ENCODE data around the gene PUS10. TPM values are rescaled to one million over a fixed set of nuclear protein-coding genes. Genes with fewer than 3 reads are reported as not detected.

PUS10 gene
- total RNA-seq, 6 donors from 2014 or later: 6.1 to 28.3 (median 10.3) TPM

DNA sequence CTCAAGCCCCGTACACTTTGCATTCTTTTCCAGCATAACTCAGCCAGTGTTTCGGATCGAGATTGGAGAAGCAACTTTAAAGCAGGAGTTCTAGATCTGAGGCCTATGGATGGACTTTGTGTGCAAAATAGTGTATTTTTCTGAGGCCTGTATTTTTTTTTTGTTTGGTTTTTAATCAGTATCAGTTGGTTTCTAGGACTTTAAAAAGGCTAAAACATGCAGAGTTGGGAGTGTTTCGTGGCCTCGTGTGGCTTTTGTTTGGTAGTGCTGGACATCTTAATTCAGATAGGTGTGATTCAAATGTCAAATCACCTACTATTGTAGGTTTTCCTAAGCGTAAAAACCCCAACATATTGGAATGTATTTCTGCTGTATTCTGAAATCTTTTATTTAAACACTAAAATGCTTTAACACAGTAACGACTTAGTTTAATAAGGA lies 282 bp upstream of the PUS10 start:
- DNase-seq: no peak
- no peak for ATAC-seq (ENCODE audit: low FRiP score in 2 of 2)
- TF ChIP-seq POLR2A (IDR thresholded peaks at IDR 0.05): no peak
- no peak for TF ChIP-seq CTCF (IDR thresholded peaks at IDR 0.05)
- TF ChIP-seq POLR2AphosphoS5 (IDR thresholded peaks at IDR 0.05): no peak
- peak in 1 of 4 donors; percentile 36 for TF ChIP-seq EP300 (IDR thresholded peaks at IDR 0.05)
- H3K4me3 ChIP-seq: peak overlapping the region; percentile 77 to 89 (median 81)
- peaks cover 19 to 43% (median 33%) of the 10 kb centered on the region in 4 donors for H3K4me1 ChIP-seq
- peaks cover 0 to 17% (median 4%) of the 10 kb centered on the region in 4 donors for H3K36me3 ChIP-seq
- no peaks in the 10 kb centered on the region for H3K27me3 ChIP-seq
- H3K9me3 ChIP-seq: peaks cover 0 to 3% (median 0%) of the 10 kb centered on the region in 4 donors
- WGBS, 2 donors: 0 to 3% methylated on average over 7 of the region's 7 CpGs
- H3K27ac ChIP-seq: peak overlapping the region; percentile 90 to 95 (median 94)

- Histone ChIP-seq H3K36me3 (peaks cover 0 to 12% (median 4%) of the 10 kb centered on the region in 4 donors), H3K9me3 (no peaks in the 10 kb centered on the region), H3K4me1 (peaks cover 19 to 45% (median 35%) of the 10 kb centered on the region in 4 donors), H3K27ac (peak overlapping the region; percentile 90 to 95 (median 94)), H3K4me3 (peak overlapping the region; percentile 77 to 89 (median 81)), H3K27me3 (no peaks in the 10 kb centered on the region)
- ATAC-seq (ENCODE audit: low FRiP score in 2 of 2): peak; percentile 95
- 0 to 1% methylated on average over 27 of the region's 27 CpGs for WGBS, 2 donors
- TF ChIP-seq POLR2AphosphoS5 (IDR thresholded peaks at IDR 0.05) (peak; percentile 36 to 67), EP300 (IDR thresholded peaks at IDR 0.05) (peak in 1 of 4 donors; percentile 31), POLR2A (IDR thresholded peaks at IDR 0.05) (peak in 2 of 4 donors; percentile 17 to 77), CTCF (IDR thresholded peaks at IDR 0.05) (no peak)
- DNase-seq: peak; percentile 24 to 89
Measured at GRCh38 chr2:61017003-61017555, 976 bp downstream of the PUS10 start.

DNA sequence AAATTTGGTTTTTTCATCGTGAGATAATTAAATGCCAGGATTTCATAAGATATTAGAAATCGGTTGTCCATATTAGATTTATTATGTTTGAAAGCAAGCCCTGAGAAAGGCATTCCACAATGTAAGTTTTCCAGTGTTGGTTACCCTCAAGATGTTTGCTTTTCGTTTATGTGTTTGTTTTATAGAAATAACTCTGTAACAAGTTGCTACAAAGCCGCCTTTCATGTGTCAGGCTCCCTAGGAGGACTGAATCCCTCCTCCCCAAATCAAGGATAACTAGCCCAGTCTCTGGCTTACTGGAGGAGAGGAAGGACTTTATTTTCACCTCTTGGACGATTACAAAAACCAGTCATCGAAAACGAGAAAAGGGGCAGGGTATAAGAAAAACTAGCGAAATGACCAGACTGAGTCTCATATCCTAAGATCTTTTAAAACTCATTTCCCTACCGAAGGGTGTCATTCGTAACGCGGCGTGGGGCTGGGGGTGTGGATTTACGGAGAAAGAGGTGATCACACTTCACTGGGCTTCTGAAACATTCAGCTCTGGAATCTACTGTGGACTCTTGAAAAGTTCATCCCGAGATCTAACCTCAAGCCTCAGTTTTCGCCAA lies 1.6 kb downstream of the PUS10 start:
- TF ChIP-seq POLR2A (IDR thresholded peaks at IDR 0.05) (no peak), CTCF (IDR thresholded peaks at IDR 0.05) (no peak), EP300 (IDR thresholded peaks at IDR 0.05) (no peak)
- WGBS, 2 donors: 2 to 3% methylated on average over 16 of the region's 16 CpGs
- peaks cover 0 to 8% (median 3%) of the 10 kb centered on the region in 4 donors for H3K36me3 ChIP-seq
- H3K4me3 ChIP-seq: peak overlapping the region; percentile 77 to 89 (median 81)
- no peaks in the 10 kb centered on the region for H3K27me3 ChIP-seq
- H3K27ac ChIP-seq: peak overlapping the region; percentile 90 to 95 (median 94)
- no peak for ATAC-seq (ENCODE audit: low FRiP score in 2 of 2)
- H3K9me3 ChIP-seq: no peaks in the 10 kb centered on the region
- H3K4me1 ChIP-seq: peaks cover 19 to 48% (median 39%) of the 10 kb centered on the region in 4 donors
- DNase-seq: no peak

- no peak for TF ChIP-seq CTCF (IDR thresholded peaks at IDR 0.05)
- TF ChIP-seq EP300 (IDR thresholded peaks at IDR 0.05): peak in 1 of 4 donors; percentile 81
- H3K36me3 ChIP-seq: peaks cover 0 to 3% (median under 1%) of the 10 kb centered on the region in 4 donors
- no peaks in the 10 kb centered on the region for H3K27me3 ChIP-seq
- H3K9me3 ChIP-seq: no peaks in the 10 kb centered on the region
- H3K4me1 ChIP-seq: peaks cover 19 to 46% (median 38%) of the 10 kb centered on the region in 4 donors
- DNase-seq (no peak), ATAC-seq (ENCODE audit: low FRiP score in 2 of 2) (no peak)
- peak overlapping the region; percentile 90 to 95 (median 94) for H3K27ac ChIP-seq
- peak overlapping the region in 3 of 4 donors; percentile 81 to 89 (median 81) for H3K4me3 ChIP-seq
- WGBS, 2 donors: 30 to 39% methylated on average over 2 of the region's 2 CpGs
Measured at GRCh38 chr2:61015976-61016375, 2.1 kb downstream of the PUS10 start.
